Activated naive CD4-positive, alpha-beta T cell treated with Interleukin-2 at 50 U/mL for 16 hours (primary cell): ENCODE measurements around the gene TMEM175.

Experiments
- DNase-seq: peaks from one replicate; pipeline ENCODE4 v3.0.0-alpha.2; 2020

Gene TMEM175

DNA sequence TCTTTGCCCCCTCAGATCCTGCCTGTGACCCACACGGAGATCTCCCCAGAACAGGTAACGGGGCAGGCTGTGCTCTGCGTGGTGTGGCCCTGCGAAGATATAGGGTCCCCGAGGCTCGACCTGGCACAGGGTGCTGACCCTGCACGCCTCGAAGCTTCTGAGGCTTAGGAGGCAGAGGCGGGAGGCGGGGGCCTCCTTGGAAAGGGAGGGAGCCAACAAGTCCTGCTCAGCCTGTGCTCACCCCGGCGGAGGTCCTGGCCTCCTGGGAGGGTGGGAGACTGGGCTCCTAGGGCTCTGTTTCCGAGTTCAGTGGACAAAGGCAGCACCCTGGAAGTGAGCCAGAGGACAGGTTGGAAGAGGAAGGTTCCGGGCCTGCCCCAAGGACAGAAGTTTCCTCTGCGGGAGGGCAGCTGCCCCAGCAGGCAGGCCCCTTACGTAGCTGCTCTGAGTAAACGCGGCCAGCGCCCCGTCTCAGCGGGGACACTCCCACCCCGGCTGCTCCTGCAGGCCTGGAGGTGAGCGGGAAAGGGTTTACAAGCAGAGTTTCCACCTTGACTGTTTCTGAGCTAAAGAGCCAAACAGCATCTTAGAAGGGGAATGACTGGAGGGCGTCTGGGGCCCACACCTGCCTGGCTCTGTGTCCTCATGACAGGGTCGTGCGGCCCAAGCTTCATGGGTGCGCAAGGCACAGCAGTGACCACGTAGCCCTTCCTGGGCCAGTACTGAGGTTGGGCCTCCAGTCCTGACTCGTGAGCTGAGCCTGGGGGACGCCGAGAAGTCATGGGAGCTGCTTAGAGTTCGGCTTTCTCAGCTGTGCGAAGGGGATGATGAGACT lies 16.1 kb downstream of the TMEM175 start:
- DNase-seq: no peak

DNA sequence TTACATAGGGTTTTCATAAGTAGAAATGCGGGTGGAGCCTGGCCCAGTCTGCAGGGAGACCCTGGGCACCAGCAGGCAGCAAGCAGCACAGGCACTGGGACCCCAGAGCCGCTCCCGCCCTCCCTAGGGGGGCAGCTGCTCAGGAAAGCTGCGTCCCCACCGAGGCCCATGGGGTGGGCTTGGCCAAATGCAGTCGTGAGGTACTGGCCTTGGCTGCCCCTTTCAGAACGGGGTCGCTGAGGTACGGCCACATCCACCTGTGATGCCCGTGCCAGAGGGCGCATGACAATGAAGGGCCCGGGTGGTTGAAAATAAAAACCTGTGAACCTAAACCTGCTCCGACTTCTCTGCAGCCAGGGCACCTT lies 16.7 kb downstream of the TMEM175 start:
- DNase-seq: no peak

DNA sequence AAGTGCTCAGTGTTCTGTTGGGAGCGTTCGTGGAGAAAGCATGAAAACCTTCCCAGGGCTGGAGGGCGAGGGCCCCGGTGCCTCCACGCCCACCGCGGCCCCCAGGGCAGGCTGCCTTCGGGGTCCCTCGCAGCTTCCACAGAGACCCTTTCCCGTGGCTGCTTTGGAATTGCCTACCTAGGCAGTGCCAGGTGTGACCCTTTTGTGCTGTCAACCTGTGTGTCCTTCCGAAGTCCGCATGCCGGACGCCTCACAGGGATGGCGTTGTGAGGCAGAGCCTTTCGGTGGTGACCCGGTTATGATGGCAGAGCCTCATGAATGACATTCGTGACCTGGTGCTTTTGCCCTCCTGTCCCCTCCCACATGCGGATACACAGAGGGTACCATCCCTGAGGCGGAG lies 17.4 kb downstream of the TMEM175 start:
- DNase-seq: no peak

DNA sequence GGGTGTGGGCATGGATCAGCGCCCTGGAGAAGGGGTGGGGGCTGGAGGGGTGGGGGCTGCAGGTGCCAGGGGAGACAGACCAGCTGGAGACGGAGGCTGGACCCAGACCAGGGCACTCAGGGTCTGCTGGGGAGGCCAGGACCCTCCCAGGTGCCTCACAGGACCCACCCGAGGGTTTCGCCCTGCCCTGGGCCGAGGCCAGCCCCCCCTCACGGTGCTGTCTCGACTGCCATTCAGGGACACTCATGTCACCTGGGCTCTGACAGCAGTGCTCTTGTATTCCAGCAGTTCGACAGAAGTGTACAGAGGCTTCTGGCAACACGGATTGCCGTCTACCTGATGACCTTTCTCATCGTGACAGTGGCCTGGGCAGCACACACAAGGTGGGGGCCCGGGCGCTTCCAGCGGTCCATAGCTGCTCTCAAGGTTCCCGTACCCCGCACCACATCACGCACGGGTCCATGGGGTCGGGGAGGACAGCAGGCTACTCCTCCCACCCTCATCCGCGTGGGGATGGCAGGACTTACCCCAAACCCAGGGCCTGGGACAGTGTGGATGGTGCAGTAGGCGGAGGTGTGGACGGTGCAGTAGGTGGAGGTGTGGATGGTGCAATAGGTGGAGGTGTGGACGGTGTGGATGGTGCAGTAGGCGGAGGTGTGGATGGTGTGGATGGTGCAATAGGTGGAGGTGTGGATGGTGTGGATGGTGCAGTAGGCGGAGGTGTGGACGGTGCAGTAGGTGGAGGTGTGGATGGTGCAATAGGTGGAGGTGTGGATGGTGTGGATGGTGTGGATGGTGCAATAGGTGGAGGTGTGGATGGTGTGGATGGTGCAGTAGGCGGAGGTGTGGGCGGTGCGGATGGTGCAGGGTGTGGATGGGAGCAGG lies 18.1 kb downstream of the TMEM175 start:
- no peak for DNase-seq

DNA sequence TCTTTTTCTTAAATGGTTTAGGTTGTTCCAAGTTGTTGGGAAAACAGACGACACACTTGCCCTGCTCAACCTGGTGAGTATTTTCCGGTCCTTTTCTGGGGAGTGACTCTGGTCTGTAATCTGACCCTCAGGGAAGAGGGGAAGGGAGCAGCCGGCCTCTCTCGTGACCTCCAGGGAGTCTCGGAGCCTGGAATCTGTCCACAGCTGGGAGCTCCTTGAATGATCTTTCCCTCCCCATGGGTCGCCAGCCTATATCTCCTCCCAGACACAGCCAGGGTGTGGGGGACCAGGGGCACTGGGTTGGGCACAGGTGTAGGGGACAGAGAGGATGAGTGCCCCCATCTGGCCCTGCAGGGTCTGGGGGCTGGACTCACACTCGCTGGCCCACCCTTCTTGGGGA lies 18.9 kb downstream of the TMEM175 start:
- no peak for DNase-seq

DNA sequence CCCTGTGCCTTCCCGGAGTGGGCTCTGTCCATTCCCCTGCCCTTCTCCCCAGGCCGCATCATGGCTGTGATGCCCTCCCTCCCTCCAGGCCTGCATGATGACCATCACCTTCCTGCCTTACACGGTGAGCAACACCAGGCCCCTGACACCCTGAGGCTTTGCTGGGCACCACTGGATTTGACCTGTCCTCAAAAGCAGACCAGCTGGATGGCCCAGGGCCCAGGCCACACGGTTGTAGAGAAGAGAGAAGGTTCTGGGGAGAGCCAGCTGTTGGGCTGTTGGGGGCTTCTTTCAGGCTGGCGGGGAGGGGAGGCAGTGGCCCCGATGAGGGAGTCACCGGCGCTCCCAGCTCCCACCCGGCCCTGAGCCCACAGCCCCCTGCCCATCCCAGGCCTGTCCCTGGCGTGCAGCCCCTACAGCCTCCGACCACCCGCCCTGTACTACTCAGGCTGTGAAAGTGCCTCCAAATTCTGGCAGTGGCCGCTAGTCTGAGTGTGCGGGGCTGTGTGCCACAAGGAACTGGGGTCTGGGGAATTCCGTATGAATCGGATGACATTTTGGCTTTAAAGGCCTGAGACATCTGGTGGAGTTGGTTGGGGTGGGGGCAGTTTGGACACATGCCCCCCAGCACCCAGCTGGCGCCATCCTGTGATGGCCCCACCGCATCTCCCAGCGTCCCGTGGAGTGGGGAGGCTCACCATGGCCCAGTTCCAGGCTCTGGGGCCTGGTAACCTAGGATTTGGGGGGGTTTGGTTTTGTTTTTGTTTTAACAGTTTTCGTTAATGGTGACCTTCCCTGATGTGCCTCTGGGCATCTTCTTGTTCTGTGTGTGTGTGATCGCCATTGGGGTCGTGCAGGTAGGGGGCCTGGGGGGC lies 19.6 kb downstream of the TMEM175 start:
- DNase-seq: no peak

DNA sequence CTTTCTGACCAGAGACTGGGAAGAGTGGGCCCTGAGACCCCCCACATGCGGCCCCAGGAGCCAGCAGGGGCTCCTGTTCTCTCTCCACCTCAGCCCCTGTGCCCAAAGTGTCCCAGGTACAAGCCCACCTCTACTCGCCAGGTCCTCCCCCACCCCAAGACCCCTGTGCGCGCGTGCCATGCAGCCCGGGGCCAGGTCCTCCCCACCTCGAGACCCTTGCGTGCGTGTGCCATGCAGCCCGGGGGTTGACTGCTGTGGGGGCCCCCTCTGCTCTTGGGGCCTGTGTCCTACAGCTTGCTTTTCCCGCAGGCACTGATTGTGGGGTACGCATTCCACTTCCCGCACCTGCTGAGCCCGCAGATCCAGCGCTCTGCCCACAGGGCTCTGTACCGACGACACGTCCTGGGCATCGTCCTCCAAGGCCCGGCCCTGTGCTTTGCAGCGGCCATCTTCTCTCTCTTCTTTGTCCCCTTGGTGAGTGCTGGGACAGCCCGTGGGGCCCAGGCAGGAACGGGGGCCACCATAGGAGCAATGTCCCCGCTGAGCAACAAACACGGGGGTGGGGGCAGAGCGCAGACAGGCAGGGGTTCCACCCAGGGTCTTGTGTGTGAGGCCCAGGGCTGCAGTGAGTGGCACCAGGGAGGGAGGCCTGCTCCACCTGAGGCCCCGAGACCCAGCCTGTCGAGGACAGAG lies 20.8 kb downstream of the TMEM175 start:
- no peak for DNase-seq

DNA sequence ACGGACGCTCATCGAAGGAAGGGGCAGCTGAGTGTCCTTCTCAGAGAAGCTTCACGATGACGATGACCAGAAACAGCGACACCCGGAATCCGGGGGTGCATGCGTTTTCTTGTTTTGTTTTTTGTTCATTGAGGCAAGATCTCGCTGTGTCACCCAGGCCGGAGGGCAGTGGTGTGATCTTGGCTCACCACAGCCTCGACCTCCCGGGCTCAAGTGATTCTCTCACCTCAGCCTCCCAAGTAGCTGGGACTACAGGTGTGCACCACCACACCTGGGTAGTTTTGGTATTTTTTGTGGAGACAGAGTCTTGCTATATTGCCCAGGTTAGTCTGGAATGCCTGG lies 21.3 kb downstream of the TMEM175 start:
- DNase-seq: no peak

DNA sequence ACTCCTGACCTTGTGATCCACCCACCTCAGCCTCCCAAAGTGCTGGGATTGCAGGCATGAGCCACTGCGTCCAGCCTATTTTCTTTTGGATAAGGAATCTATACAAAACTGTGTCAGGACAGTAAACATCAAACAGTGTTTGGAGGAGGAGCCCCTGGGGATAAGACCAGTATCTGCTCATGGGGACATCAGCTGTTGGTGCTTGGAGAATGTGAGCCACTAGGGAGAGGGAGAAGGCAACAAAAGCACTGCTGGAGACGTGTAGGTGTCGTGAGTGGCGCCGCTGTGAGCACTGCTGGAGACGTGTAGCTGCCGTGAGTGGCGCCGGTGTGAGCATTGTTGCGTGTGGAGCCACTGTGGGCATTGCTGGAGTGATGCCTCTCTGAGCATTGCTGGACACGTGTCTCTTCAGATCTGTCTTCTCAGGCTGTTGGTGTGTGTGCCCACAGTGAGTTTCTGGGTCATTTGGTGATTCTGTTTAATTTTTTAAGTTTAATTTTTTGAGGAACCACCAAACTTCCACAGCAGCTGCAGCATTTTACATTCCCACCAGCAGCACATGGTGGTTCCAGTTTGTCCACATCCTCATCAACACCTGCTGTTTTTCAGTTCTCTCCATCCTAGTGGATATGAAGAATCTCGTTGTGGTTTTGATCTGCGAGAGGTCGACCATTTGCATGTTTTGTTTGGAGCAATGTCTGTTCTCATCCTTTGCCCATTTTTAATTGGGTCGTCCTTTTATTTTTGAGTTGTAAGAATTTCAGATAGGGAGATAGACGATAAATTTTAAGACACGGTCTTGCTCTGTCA lies 22.2 kb downstream of the TMEM175 start:
- no peak for DNase-seq

DNA sequence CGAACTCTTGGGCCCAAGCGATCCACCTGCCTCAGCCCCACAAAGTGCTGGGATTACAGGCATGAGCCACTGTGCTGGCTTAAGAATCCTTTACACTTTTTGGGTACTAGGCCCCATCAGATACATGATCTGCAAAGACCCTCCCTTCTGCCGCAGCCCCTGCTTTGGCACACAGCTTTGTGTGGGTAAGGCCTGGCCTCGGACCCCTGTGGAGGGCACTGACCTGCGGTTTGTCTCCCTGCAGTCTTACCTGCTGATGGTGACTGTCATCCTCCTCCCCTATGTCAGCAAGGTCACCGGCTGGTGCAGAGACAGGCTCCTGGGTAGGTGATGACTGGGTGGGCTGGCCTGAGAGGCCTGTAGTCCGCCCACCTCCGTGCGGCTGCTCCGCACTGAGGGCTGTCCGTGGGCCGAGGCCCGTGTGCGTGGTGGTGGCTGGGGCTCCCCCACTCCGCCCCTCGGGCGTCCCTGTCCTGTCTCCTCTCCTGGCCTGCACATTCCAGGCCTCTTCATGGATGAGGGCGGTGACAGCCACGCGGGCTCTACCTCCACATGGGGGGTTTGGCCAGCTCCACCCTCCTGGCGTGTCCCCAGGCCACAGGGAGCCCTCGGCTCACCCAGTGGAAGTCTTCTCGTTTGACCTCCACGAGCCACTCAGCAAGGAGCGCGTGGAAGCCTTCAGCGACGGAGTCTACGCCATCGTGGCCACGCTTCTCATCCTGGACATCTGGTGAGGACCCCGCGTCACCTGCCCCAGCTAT lies 23.1 kb downstream of the TMEM175 start:
- no peak for DNase-seq

DNA sequence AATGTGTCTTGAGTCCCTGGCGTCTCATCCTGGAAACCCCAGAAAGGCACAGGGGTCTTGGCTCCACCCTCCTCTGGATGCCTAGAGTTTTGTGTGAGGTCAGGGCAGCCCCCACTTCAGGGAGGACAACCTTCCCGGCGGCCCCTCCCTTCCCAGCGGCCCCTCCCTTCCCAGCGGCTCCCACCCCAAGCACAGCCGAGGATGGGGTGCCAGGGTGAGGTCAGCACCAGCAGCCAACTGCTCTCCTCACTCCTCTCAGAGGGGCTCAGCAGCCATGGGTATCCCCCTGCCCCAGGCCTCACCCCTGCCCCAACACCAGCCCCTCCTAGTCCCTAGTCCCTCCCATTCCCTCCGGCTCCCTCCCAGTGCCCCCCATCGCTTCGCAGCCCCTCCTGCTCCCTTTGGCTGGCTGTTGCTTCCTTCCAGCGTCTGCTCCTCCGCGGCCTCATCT lies 23.7 kb downstream of the TMEM175 start:
- no peak for DNase-seq

DNA sequence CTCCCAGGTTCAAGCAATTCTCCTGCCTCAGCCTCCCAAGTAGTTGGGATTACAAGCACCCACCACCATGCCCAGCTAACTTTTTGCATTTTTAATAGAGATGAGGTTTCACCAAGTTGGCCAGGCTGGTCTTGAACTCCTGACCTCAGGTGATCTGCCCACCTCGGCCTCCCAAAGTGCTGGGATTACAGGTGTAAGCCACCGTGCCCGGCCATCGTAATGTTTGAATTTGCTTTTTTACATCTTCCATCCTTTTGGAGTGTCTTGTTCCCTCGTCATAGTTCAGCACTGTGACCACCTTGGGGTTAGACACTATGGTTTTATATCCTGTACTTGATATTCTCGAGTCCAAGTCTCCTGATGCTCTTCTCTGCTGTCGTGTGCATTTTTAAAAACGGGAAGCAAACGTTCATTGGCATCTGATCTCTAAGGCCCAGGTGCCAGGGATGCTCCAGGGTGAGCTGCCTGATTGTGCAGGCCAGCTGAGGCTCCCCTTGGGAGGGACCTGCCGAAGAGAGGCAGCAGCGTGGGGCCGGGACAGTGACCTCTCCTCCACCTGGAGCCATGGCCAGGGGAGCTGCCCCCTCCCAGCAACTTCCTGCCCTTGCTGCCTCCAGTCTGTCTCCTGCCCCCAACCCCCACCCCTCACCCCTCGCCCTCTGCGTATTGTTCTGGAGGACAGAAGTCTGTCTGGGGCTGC lies 24.4 kb downstream of the TMEM175 start:
- no peak for DNase-seq

DNA sequence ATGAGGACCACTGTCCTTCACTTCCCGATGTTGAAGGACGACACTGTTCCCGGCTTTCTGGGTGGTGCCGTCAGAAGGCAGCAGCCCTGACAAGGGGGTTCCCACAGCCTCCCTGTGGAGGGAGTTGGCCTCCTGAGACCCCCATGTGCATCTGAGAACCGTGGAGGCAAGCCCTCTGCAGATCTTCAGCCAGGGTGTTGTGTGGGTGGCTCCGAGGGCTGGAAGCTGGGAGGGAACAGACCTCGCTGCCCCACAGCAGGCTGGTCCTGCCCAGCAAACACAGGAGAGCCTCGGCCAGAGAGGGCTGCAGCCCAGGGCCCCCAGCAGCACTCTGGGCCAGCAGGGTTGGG lies 24.9 kb downstream of the TMEM175 start:
- DNase-seq: no peak

DNA sequence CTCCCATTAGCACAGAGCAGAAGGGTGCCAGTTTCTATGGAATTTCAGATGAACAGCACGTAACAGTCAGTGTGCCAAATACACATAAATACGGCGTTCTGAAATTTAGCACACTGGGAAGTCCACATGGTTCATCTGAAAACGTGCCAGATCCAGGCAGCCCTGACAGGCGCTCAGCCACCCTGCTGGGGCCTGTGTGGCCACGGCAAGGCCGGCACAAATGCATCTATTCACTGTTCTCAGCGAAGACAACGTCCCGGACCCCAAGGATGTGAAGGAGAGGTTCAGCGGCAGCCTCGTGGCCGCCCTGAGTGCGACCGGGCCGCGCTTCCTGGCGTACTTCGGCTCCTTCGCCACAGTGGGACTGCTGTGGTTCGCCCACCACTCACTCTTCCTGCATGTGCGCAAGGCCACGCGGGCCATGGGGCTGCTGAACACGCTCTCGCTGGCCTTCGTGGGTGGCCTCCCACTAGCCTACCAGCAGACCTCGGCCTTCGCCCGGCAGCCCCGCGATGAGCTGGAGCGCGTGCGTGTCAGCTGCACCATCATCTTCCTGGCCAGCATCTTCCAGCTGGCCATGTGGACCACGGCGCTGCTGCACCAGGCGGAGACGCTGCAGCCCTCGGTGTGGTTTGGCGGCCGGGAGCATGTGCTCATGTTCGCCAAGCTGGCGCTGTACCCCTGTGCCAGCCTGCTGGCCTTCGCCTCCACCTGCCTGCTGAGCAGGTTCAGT lies 25.5 kb downstream of the TMEM175 start:
- no peak for DNase-seq

DNA sequence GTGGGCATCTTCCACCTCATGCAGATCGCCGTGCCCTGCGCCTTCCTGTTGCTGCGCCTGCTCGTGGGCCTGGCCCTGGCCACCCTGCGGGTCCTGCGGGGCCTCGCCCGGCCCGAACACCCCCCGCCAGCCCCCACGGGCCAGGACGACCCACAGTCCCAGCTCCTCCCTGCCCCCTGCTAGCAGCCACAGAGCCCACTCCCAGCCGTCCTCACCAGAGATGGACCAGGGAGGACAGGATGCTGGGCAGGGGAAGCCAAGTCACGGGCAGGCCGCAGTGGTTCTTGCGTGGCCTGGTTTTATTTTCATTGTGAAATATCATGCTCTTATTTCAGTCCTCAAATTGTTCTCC lies 26.0 kb downstream of the TMEM175 start:
- no peak for DNase-seq

DNA sequence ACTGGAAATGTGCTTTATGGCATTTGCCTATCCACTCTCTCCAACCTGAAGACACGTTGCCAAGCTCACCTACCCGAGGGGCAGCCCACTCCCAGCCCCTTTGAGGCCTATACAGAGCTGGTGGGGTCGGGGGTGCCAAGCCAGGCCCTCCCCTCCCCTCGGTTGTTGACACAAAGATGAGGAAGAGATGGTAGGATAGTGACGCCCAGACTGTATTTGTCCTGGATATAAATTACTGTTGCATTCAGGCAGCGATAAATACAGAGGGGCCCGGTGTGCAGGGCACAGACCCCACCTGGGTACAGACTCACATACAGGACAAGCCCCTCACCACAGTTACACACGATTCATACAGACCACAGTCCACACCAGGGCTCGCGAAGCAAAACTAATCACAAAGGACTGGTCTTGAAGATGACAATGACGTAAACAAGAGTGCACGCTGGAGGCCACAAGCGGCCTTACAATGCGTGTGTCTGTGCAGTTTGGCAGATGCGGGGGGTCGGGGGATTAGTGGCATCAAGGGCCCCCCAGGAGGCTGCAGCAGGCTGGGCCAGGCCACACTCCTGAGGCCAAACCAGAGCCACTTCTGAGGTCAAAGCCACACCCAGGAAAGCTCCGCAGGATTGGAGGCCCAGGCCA lies 26.6 kb downstream of the TMEM175 start:
- no peak for DNase-seq

DNA sequence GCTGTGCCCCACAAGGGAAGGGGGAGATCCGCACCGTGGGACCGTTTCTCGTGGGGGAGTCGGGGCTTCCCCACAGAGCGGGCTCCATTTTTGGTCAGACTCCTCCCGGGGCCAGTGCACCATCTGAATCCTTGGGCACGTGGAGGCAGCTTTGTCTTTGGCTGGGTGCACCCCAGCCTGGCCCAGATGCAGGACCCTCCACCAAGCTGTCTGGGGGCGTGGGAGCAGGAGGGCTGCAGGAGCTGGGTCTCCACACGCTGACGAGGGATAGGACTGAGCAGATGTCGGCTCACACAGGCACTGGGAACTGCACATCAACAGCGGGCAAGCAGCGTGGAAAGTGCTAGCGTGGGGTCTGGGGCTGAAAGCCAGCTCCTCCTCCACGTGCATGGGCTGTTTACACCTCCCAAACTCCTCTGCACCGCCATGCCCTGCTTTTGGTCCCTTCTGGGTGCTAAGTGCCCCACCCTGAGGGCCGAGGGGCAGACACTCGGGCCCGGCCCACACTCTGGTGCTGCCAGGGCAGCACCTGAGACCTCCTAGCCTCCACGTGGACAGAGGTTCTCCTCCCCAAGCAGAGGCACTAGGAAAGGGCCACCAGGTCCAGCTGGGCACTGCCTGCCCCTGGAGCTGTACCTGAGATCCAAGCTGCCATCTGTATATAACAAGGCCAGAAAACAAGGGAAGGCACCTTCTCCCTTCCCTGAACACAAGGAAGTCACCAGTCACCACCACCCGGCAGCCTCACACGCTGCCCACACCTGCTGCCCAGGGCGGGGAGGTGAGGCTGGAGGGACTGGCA lies 27.3 kb downstream of the TMEM175 start:
- no peak for DNase-seq

DNA sequence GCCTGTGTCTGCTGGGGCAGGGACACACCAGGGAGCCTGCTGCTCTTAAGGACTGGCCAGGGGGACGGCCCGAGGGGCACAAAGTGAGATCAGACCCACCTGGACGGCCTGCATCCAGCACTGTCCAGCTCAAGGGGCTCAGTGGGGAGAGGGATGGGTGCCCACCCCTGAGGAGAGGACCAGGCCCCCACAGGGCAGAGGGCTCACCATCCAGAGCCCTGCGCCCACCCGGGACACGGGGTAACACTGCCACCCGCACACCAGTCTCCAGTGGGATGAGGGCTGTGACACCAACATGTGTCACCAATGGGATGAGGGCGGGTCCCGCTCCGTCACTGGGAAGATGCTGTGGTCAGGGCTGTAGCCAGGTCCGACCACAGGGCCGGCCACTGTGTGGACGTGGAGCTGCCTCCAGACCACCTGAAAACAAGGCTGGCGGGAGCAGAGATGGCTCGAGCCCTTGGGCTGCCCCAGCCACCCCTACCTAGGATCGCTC lies 27.9 kb downstream of the TMEM175 start:
- DNase-seq: no peak
